WTC11 (cell line): ENCODE measurements around the gene SPOCD1. TPM values are rescaled to one million over a fixed set of nuclear protein-coding genes. Genes with fewer than 3 reads are reported as not detected.
A peak's percentile ranks its signal among the peaks of the same experiment; 100 is the strongest.

Source experiments
- ATAC-seq: fragments of 200-7000 bp; cut with Tn5 transposase; 2 replicates; pipeline ENCODE4 v1.10.0; 2021; ENCODE audit warnings: mild to moderate bottlenecking, moderate library complexity
- CTCF ChIA-PET: fragments of 300-600 bp; sonication (Branson Sonifier 250); formaldehyde crosslinking; loops from one replicate; lab custom pipeline; 2021; ENCODE audit warnings: antibody characterized with exemption; lab: Charles Lee
- POLR2A ChIA-PET: fragments of 350-600 bp; sonication (Branson Sonifier 250); formaldehyde crosslinking; loops from one replicate; lab custom pipeline; 2021; ENCODE audit warnings: antibody characterized with exemption; lab: Charles Lee
- DNase-seq: peaks from one replicate; pipeline ENCODE4 v3.0.0; 2021; ENCODE audit warnings: low spot score
- H3K27ac Mint-ChIP-seq: 2 replicates; pipeline ENCODE4 v1.8.0; 2021; ENCODE audit warnings: mixed read lengths
- H3K27me3 Mint-ChIP-seq: 2 replicates; pipeline ENCODE4 v1.8.0; 2021; ENCODE audit warnings: low read depth, mild to moderate bottlenecking, moderate library complexity, mixed read lengths
- H3K36me3 Mint-ChIP-seq: 2 replicates; pipeline ENCODE4 v1.8.0; 2021; ENCODE audit warnings: mixed read lengths
- H3K4me1 Mint-ChIP-seq: 2 replicates; pipeline ENCODE4 v1.8.0; 2022; ENCODE audit warnings: mixed read lengths
- H3K4me3 Mint-ChIP-seq: 2 replicates; pipeline ENCODE4 v1.8.0; 2021; ENCODE audit warnings: mild to moderate bottlenecking, moderate library complexity, mixed read lengths
- H3K9me3 Mint-ChIP-seq: 2 replicates; pipeline ENCODE4 v1.8.0; 2021; ENCODE audit warnings: mixed read lengths
- ELF4 ChIP-seq: sonication (generic); formaldehyde crosslinking; IDR thresholded peaks from 2 replicates; pipeline ENCODE4 v1.8.1; 2022; ENCODE audit warnings: low read depth, mild to moderate bottlenecking, moderate library complexity, missing genetic modification reagents
- MYBL2 ChIP-seq: sonication (generic); formaldehyde crosslinking; IDR thresholded peaks from 2 replicates; pipeline ENCODE4 v1.8.1; 2023; ENCODE audit warnings: mild to moderate bottlenecking, moderate library complexity, missing genetic modification reagents
- NFATC4 ChIP-seq: fragments of 250-450 bp; sonication (Bioruptor Pico); IDR thresholded peaks from 2 replicates; pipeline ENCODE4 v1.9.0; 2021; ENCODE audit warnings: mild to moderate bottlenecking
- NFE2L1 ChIP-seq: sonication (generic); formaldehyde crosslinking; IDR thresholded peaks from 2 replicates; pipeline ENCODE4 v1.8.1; 2023; ENCODE audit warnings: missing genetic modification reagents
- OVOL2 ChIP-seq: fragments of 250-450 bp; sonication (Bioruptor Pico); IDR thresholded peaks from 2 replicates; pipeline ENCODE4 v1.9.0; 2021; ENCODE audit warnings: mild to moderate bottlenecking, borderline replicate concordance
- PRRX2 ChIP-seq: fragments of 250-450 bp; sonication (Bioruptor Pico); IDR thresholded peaks from 2 replicates; pipeline ENCODE4 v1.8.0; 2021; ENCODE audit warnings: mild to moderate bottlenecking
- RORB ChIP-seq: fragments of 250-450 bp; sonication (Bioruptor Pico); IDR thresholded peaks from 2 replicates; pipeline ENCODE4 v1.9.0; 2021; ENCODE audit warnings: mild to moderate bottlenecking
- TCF7 ChIP-seq: sonication (generic); formaldehyde crosslinking; IDR thresholded peaks from 2 replicates; pipeline ENCODE4 v1.8.0; 2022; ENCODE audit warnings: mild to moderate bottlenecking, low read depth, missing genetic modification reagents, moderate library complexity
- ZNF138 ChIP-seq: sonication (generic); formaldehyde crosslinking; conservative IDR thresholded peaks from 2 replicates; pipeline ENCODE4 v1.8.1; 2022; ENCODE audit warnings: mild to moderate bottlenecking, moderate library complexity, missing genetic modification reagents
- ZNF219 ChIP-seq: sonication (generic); formaldehyde crosslinking; IDR thresholded peaks from 2 replicates; pipeline ENCODE4 v1.8.0; 2023; ENCODE audit warnings: missing genetic modification reagents, mild to moderate bottlenecking, borderline replicate concordance
- ZNF232 ChIP-seq: sonication (generic); formaldehyde crosslinking; IDR thresholded peaks from 2 replicates; pipeline ENCODE4 v1.8.0; 2022; ENCODE audit warnings: mild to moderate bottlenecking, missing genetic modification reagents
- ZNF416 ChIP-seq: fragments of 250-450 bp; sonication (Bioruptor Pico); IDR thresholded peaks from 2 replicates; pipeline ENCODE4 v1.9.0; 2021; ENCODE audit warnings: mild to moderate bottlenecking, inconsistent platforms
- total RNA-seq: library from RNA; stranded (reverse); gene quantifications from 3 replicates; pipeline ENCODE4 v1.2.3, GENCODE V29; 2021
- TF ChIP-seq, protein P1 (sequence below): fragments of 250-450 bp; sonication (Bioruptor Pico); IDR thresholded peaks from 2 replicates; pipeline ENCODE4 v1.9.0; 2021; ENCODE audit warnings: mild to moderate bottlenecking
- TF ChIP-seq, protein P2 (sequence below): sonication (generic); formaldehyde crosslinking; IDR thresholded peaks from 2 replicates; pipeline ENCODE4 v1.8.1; 2022; ENCODE audit warnings: low read depth, missing genetic modification reagents, borderline replicate concordance
- TF ChIP-seq, protein P3 (sequence below): sonication (generic); formaldehyde crosslinking; IDR thresholded peaks from 2 replicates; pipeline ENCODE4 v1.8.0; 2022; ENCODE audit warnings: mild to moderate bottlenecking, missing genetic modification reagents
- TF ChIP-seq, protein P4 (sequence below): sonication (generic); formaldehyde crosslinking; IDR thresholded peaks from 2 replicates; pipeline ENCODE4 v1.8.0; 2023; ENCODE audit warnings: missing genetic modification reagents, mild to moderate bottlenecking, borderline replicate concordance
- TF ChIP-seq, protein P5 (sequence below): sonication (generic); formaldehyde crosslinking; IDR thresholded peaks from 2 replicates; pipeline ENCODE4 v1.8.0; 2022; ENCODE audit warnings: mild to moderate bottlenecking, missing genetic modification reagents
- TF ChIP-seq, protein P6 (sequence below): sonication (generic); formaldehyde crosslinking; IDR thresholded peaks from 2 replicates; pipeline ENCODE4 v1.8.1; 2023; ENCODE audit warnings: mild to moderate bottlenecking, missing genetic modification reagents, moderate library complexity
- TF ChIP-seq, protein P7 (sequence below): fragments of 250-450 bp; sonication (Bioruptor Pico); conservative IDR thresholded peaks from 2 replicates; pipeline ENCODE4 v1.9.0; 2021; ENCODE audit warnings: mild to moderate bottlenecking

The SPOCD1 gene
- total RNA-seq, 1 experiment from 2014 or later: 3.0 TPM

DNA sequence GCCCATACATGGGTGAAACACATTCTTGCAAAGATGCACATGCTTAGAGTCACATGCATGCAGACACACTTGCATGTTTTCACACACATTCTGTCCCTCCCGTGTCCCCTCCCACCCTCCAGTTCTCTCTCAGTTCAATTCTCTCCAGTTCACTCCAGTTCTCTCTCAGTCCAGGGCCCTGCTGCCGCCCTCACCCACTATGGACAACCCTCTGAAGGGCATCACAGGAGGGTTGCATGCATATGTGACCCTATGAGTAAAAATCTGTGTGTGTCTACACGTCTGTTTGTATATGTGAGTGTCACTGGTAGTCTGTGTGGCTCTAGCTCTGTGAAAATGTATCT, 29.9 kb downstream of the SPOCD1 start:
- ChIA-PET POLR2A (no interaction called here), CTCF (no interaction called here)
- DNase-seq (peak; percentile 3), ATAC-seq (no peak)
- Mint-ChIP-seq H3K27me3 (no peaks in the 10 kb centered on the region), H3K4me3 (no peak overlapping the region), H3K36me3 (no peaks in the 10 kb centered on the region), H3K4me1 (peaks cover 31% of the 10 kb centered on the region), H3K9me3 (no peaks in the 10 kb centered on the region), H3K27ac (no peak overlapping the region; the same call in 1 of the 2 replicates)
- TF ChIP-seq PRRX2 (CRISPR knock-in tag): no peak
- no peak for TF ChIP-seq NFATC4 (CRISPR knock-in tag)
- no peak for TF ChIP-seq TCF7 (CRISPR knock-in tag)

DNA sequence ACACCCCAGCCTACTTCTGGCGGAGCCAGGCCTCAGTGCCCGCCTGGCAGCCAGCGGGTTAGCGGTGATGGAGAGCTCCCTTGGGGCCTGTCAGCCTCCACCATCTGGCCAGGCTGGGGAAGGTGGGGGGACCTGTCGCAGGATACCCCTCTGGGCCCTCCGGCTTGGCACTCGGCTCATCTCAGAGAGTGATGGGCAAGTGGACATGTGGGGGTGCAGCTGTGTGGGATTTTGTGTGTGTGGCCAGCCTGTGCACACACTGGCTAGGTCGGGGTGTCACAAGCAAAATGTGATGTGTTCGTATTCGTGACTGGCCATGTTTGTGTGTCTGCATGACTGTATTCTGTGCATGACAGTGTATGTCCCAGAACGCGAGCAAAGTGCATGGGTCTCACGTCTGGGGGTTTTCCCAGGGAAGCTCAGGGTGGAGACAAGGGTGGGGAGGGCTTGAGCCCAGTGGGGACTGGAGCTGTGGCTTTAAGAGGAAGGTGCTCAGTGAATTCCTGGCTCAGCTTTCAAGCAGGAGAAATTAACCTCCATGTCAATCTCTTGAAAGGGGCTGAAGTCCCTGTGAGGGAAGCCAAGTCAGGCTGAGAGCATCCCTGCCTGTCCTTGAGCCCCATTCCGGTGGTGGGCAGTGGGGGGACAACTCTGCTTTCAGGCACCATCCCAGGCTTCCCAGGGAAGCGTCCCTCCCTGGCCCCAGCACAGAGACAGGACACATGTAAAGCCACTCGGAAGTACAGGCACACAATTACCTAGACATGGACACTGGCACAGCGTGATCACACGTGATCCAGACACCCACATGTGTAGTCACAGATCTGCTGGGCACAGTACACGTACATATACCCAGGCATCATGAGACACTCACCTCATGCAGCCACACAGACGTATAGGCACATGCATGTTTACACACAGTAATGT, 30.5 kb downstream of the SPOCD1 start:
- Mint-ChIP-seq H3K27ac (no peak overlapping the region), H3K36me3 (no peaks in the 10 kb centered on the region), H3K9me3 (no peaks in the 10 kb centered on the region), H3K4me3 (no peak overlapping the region), H3K27me3 (no peaks in the 10 kb centered on the region), H3K4me1 (peaks cover 37% of the 10 kb centered on the region)
- ATAC-seq: no peak
- DNase-seq: peak; percentile 7
- CTCF ChIA-PET: interaction anchor here (2.2 kb wide), 1 partner anchor 40 kb away, joined by 5 read pairs; no protein-coding TSS in a partner anchor
- POLR2A ChIA-PET: no interaction called here
- TF ChIP-seq ZNF232 (CRISPR knock-in tag) (no peak), NFE2L1 (CRISPR knock-in tag) (no peak), OVOL2 (CRISPR knock-in tag) (no peak), ZNF219 (no peak), ELF4 (no peak), ZNF416 (CRISPR knock-in tag) (no peak), ZNF138 (CRISPR knock-in tag) (no peak), RORB (CRISPR knock-in tag) (no peak), PRRX2 (CRISPR knock-in tag) (no peak), MYBL2 (CRISPR knock-in tag) (no peak)
- TF ChIP-seq, protein P1, sequence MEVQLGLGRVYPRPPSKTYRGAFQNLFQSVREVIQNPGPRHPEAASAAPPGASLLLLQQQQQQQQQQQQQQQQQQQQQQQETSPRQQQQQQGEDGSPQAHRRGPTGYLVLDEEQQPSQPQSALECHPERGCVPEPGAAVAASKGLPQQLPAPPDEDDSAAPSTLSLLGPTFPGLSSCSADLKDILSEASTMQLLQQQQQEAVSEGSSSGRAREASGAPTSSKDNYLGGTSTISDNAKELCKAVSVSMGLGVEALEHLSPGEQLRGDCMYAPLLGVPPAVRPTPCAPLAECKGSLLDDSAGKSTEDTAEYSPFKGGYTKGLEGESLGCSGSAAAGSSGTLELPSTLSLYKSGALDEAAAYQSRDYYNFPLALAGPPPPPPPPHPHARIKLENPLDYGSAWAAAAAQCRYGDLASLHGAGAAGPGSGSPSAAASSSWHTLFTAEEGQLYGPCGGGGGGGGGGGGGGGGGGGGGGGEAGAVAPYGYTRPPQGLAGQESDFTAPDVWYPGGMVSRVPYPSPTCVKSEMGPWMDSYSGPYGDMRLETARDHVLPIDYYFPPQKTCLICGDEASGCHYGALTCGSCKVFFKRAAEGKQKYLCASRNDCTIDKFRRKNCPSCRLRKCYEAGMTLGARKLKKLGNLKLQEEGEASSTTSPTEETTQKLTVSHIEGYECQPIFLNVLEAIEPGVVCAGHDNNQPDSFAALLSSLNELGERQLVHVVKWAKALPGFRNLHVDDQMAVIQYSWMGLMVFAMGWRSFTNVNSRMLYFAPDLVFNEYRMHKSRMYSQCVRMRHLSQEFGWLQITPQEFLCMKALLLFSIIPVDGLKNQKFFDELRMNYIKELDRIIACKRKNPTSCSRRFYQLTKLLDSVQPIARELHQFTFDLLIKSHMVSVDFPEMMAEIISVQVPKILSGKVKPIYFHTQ (CRISPR knock-in tag): no peak
- TF ChIP-seq, protein P2, sequence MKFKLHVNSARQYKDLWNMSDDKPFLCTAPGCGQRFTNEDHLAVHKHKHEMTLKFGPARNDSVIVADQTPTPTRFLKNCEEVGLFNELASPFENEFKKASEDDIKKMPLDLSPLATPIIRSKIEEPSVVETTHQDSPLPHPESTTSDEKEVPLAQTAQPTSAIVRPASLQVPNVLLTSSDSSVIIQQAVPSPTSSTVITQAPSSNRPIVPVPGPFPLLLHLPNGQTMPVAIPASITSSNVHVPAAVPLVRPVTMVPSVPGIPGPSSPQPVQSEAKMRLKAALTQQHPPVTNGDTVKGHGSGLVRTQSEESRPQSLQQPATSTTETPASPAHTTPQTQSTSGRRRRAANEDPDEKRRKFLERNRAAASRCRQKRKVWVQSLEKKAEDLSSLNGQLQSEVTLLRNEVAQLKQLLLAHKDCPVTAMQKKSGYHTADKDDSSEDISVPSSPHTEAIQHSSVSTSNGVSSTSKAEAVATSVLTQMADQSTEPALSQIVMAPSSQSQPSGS (CRISPR knock-in tag): no peak
- TF ChIP-seq, protein P3, sequence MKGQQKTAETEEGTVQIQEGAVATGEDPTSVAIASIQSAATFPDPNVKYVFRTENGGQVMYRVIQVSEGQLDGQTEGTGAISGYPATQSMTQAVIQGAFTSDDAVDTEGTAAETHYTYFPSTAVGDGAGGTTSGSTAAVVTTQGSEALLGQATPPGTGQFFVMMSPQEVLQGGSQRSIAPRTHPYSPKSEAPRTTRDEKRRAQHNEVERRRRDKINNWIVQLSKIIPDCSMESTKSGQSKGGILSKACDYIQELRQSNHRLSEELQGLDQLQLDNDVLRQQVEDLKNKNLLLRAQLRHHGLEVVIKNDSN (CRISPR knock-in tag): no peak
- TF ChIP-seq, protein P4, sequence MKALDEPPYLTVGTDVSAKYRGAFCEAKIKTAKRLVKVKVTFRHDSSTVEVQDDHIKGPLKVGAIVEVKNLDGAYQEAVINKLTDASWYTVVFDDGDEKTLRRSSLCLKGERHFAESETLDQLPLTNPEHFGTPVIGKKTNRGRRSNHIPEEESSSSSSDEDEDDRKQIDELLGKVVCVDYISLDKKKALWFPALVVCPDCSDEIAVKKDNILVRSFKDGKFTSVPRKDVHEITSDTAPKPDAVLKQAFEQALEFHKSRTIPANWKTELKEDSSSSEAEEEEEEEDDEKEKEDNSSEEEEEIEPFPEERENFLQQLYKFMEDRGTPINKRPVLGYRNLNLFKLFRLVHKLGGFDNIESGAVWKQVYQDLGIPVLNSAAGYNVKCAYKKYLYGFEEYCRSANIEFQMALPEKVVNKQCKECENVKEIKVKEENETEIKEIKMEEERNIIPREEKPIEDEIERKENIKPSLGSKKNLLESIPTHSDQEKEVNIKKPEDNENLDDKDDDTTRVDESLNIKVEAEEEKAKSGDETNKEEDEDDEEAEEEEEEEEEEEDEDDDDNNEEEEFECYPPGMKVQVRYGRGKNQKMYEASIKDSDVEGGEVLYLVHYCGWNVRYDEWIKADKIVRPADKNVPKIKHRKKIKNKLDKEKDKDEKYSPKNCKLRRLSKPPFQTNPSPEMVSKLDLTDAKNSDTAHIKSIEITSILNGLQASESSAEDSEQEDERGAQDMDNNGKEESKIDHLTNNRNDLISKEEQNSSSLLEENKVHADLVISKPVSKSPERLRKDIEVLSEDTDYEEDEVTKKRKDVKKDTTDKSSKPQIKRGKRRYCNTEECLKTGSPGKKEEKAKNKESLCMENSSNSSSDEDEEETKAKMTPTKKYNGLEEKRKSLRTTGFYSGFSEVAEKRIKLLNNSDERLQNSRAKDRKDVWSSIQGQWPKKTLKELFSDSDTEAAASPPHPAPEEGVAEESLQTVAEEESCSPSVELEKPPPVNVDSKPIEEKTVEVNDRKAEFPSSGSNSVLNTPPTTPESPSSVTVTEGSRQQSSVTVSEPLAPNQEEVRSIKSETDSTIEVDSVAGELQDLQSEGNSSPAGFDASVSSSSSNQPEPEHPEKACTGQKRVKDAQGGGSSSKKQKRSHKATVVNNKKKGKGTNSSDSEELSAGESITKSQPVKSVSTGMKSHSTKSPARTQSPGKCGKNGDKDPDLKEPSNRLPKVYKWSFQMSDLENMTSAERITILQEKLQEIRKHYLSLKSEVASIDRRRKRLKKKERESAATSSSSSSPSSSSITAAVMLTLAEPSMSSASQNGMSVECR (CRISPR knock-in tag): no peak
- TF ChIP-seq, protein P5, sequence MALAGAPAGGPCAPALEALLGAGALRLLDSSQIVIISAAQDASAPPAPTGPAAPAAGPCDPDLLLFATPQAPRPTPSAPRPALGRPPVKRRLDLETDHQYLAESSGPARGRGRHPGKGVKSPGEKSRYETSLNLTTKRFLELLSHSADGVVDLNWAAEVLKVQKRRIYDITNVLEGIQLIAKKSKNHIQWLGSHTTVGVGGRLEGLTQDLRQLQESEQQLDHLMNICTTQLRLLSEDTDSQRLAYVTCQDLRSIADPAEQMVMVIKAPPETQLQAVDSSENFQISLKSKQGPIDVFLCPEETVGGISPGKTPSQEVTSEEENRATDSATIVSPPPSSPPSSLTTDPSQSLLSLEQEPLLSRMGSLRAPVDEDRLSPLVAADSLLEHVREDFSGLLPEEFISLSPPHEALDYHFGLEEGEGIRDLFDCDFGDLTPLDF (CRISPR knock-in tag): no peak
- TF ChIP-seq, protein P6, sequence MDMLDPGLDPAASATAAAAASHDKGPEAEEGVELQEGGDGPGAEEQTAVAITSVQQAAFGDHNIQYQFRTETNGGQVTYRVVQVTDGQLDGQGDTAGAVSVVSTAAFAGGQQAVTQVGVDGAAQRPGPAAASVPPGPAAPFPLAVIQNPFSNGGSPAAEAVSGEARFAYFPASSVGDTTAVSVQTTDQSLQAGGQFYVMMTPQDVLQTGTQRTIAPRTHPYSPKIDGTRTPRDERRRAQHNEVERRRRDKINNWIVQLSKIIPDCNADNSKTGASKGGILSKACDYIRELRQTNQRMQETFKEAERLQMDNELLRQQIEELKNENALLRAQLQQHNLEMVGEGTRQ (CRISPR knock-in tag): no peak
- TF ChIP-seq, protein P7, sequence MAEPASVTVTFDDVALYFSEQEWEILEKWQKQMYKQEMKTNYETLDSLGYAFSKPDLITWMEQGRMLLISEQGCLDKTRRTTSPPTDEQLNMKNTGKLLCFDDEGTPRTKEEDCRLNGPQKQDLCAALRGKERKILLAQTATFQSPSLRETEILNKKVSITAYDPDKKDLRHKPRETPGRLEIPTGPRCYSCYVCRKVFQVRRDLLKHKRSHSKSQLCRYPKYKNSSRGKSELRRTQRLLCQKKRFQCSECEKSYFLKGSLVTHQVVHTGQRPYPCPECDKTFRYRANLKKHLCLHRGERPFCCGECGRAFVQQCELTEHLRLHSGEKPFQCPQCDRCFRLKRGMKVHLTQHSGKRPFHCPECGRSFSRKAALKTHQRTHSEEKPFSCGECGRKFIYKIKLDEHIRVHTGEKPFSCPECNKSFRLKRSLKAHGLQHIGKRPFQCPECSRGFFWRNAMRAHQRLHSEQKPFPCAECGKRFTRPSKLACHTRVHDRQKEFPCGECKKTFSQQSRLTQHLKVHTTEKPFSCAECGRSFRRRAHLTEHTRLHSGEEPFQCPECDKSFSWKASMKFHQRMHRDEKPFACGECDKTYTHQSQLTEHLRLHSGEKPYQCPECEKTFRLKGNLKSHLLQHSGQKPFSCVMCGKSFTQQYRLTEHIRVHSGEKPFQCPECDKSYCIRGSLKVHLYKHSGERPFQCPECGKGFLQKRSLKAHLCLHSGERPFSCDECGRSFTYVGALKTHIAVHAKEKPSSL (CRISPR knock-in tag): no peak
